GM12878 (cell line): Measurements from ENCODE around the gene FUT8. TPM values are rescaled to one million over a fixed set of nuclear protein-coding genes. Genes with fewer than 3 reads are reported as not detected.

Experiments
- ATAC-seq: fragments of 200-7000 bp; cut with Tn5 transposase; 3 replicates; pipeline ENCODE4 v1.9.1; 2020; ENCODE audit warnings: mild to moderate bottlenecking, moderate library complexity
- BruUV-seq: library from RNA; stranded (reverse); fragments of 400-500 nt; replicated peaks from 2 replicates; lab custom pipeline; 2021; lab: Mats Ljungman, UMichigan
- CTCF ChIA-PET: fragments of 300-600 bp; sonication (Branson Sonifier 250); formaldehyde crosslinking; extraction: SDS; loops from one replicate; lab custom pipeline; 2021; ENCODE audit warnings: inconsistent platforms; lab: Yijun Ruan, JAX
- POLR2A ChIA-PET: fragments of 350-600 bp; formaldehyde crosslinking; extraction: SDS; loops from one replicate; lab custom pipeline; 2021; ENCODE audit warnings: inconsistent platforms; lab: Charles Lee
- RAD21 ChIA-PET: fragments of 300-600 bp; sonication (Branson Sonifier 250); formaldehyde crosslinking; loops from one replicate; lab custom pipeline; 2023; ENCODE audit warnings: antibody characterized with exemption; ENCODE audit not compliant: unreplicated experiment; lab: Charles Lee
- SMC1A ChIA-PET: fragments of 300-600 bp; sonication (Branson Sonifier 250); formaldehyde crosslinking; loops from one replicate; lab custom pipeline; 2023; ENCODE audit not compliant: unreplicated experiment, uncharacterized antibody; lab: Charles Lee
- DNase-seq: peaks from one replicate; pipeline ENCODE4 v3.0.0-alpha.2; 2011; ENCODE audit warnings: low read depth, low spot score
- FAIRE-seq: peaks from 3 replicates; lab custom pipeline; 2011; peaks lifted over from hg19 to GRCh38; lab: Jason Lieb, UNC
- H2AFZ ChIP-seq: 2 replicates; pipeline ENCODE4 v1.6.0; 2011; ENCODE audit warnings: low read depth, low read length, control low read depth; ENCODE audit not compliant: control insufficient read depth
- H3K27ac ChIP-seq: 2 replicates; pipeline ENCODE4 v1.5.1; 2011; ENCODE audit warnings: control low read depth; ENCODE audit not compliant: control insufficient read depth, insufficient read depth
- H3K27me3 ChIP-seq, 2 experiments: replicated peaks in 1 of 2; 2 replicates each; pipeline versions ENCODE4 v1.6.0 to v1.6.1; 2011; ENCODE audit warnings: low read length in 1 of 2; ENCODE audit not compliant: control insufficient read depth in 2 of 2, insufficient read depth in 2 of 2
- H3K36me3 ChIP-seq, 2 experiments: 2 replicates each; pipeline ENCODE4 v1.5.1; 2011; ENCODE audit warnings: low read length in 1 of 2; ENCODE audit not compliant: control insufficient read depth in 2 of 2, insufficient read depth in 2 of 2
- H3K4me1 ChIP-seq: 2 replicates; pipeline ENCODE4 v1.6.1; 2011; ENCODE audit warnings: mild to moderate bottlenecking, low read length, moderate library complexity, mixed read lengths; ENCODE audit not compliant: control insufficient read depth, insufficient read depth
- H3K4me2 ChIP-seq: 2 replicates; pipeline ENCODE4 v1.6.0; 2011; ENCODE audit warnings: control low read depth; ENCODE audit not compliant: control insufficient read depth, insufficient read depth
- H3K4me3 ChIP-seq: fragments of 200-600 bp; sonication (generic); 2 replicates; pipeline ENCODE4 v1.5.1; 2016
- H3K79me2 ChIP-seq: 2 replicates; pipeline ENCODE4 v1.6.0; 2011; ENCODE audit warnings: low read length; ENCODE audit not compliant: control insufficient read depth, insufficient read depth
- H3K9ac ChIP-seq: 2 replicates; pipeline ENCODE4 v1.8.0; 2011; ENCODE audit warnings: low read length, control low read depth, mixed read lengths; ENCODE audit not compliant: control insufficient read depth, insufficient read depth
- H3K9me3 ChIP-seq: replicated peaks from 3 replicates; pipeline ENCODE4 v1.5.1; 2011; ENCODE audit warnings: mild to moderate bottlenecking, low read length; ENCODE audit not compliant: control insufficient read depth, insufficient read depth
- H4K20me1 ChIP-seq: 2 replicates; pipeline ENCODE4 v1.6.0; 2011; ENCODE audit not compliant: control insufficient read depth, insufficient read depth
- DPF2 ChIP-seq: fragments of 450-650 bp; IDR thresholded peaks from 2 replicates; pipeline ENCODE4 v1.6.1; 2017; ENCODE audit warnings: mild to moderate bottlenecking
- E2F8 ChIP-seq: fragments of 450-650 bp; IDR thresholded peaks from 2 replicates; pipeline ENCODE4 v1.6.1; 2018; ENCODE audit warnings: mild to moderate bottlenecking, low read depth, moderate library complexity; ENCODE audit not compliant: partially characterized antibody
- EGR1 ChIP-seq, 2 experiments: IDR thresholded peaks; 1 replicate in 1 of 2; 2 replicates in 1 of 2; pipeline ENCODE4 v1.6.1; 2011 to 2012; ENCODE audit warnings: low read depth in 2 of 2, low read length in 2 of 2, borderline replicate concordance in 1 of 2, mild to moderate bottlenecking in 1 of 2, moderate library complexity in 1 of 2
- FOXK2 ChIP-seq: fragments of 450-650 bp; IDR thresholded peaks from 2 replicates; pipeline ENCODE4 v1.6.1; 2017; ENCODE audit warnings: mild to moderate bottlenecking, moderate library complexity
- KAT2A ChIP-seq: conservative IDR thresholded peaks from 2 replicates; pipeline ENCODE4 v1.6.1; 2011; ENCODE audit warnings: low read depth, low read length; ENCODE audit not compliant: control insufficient read depth
- MAX ChIP-seq: IDR thresholded peaks from 2 replicates; pipeline ENCODE4 v1.6.1; 2012; ENCODE audit warnings: low read depth, low read length, improper control_type of control experiment
- MTA3 ChIP-seq: IDR thresholded peaks from 2 replicates; pipeline ENCODE4 v1.6.1; 2012; ENCODE audit warnings: low read length, inconsistent platforms, borderline replicate concordance
- NFYB ChIP-seq: IDR thresholded peaks from 2 replicates; pipeline ENCODE4 v1.6.1; 2011; ENCODE audit warnings: low read depth, mild to moderate bottlenecking, low read length, improper control_type of control experiment, moderate library complexity; ENCODE audit not compliant: insufficient read depth
- PKNOX1 ChIP-seq: fragments of 450-650 bp; IDR thresholded peaks from 2 replicates; pipeline ENCODE4 v1.6.1; 2016; ENCODE audit warnings: mild to moderate bottlenecking
- RAD21 ChIP-seq: IDR thresholded peaks from 2 replicates; pipeline ENCODE4 v1.6.1; 2011; ENCODE audit warnings: mild to moderate bottlenecking, low read depth, low read length, moderate library complexity; ENCODE audit not compliant: insufficient read depth
- RFX5 ChIP-seq: IDR thresholded peaks from 2 replicates; pipeline ENCODE4 v1.6.1; 2011; ENCODE audit warnings: low read depth, low read length, improper control_type of control experiment
- RUNX3 ChIP-seq: IDR thresholded peaks from 2 replicates; pipeline ENCODE4 v1.6.1; 2012; ENCODE audit warnings: low read length, inconsistent platforms
- SKIL ChIP-seq: fragments of 450-650 bp; IDR thresholded peaks from 2 replicates; pipeline ENCODE4 v1.6.1; 2017; ENCODE audit warnings: mild to moderate bottlenecking, low read depth, inconsistent platforms; ENCODE audit not compliant: poor library complexity, severe bottlenecking
- SMC3 ChIP-seq: IDR thresholded peaks from 2 replicates; pipeline ENCODE4 v1.6.1; 2011; ENCODE audit warnings: low read length, improper control_type of control experiment, borderline replicate concordance
- STAT3 ChIP-seq: IDR thresholded peaks from 2 replicates; pipeline ENCODE4 v1.6.1; 2011; ENCODE audit warnings: low read depth, low read length, improper control_type of control experiment
- TARDBP ChIP-seq: IDR thresholded peaks from 2 replicates; pipeline ENCODE4 v1.6.1; 2016; ENCODE audit warnings: borderline replicate concordance
- TCF7 ChIP-seq: IDR thresholded peaks from 2 replicates; pipeline ENCODE4 v1.6.1; 2014; ENCODE audit warnings: antibody characterized with exemption, borderline replicate concordance
- WGBS: methylation state at CpG from one replicate; pipeline ENCODE4 v1.1.6; 2016; ENCODE audit warnings: low lambda C conversion rate; ENCODE audit not compliant: insufficient replicate concordance, insufficient coverage; ENCODE audit errors: missing lambda C conversion rate; 5-methylcytosine and 5-hydroxymethylcytosine counted together
- in situ Hi-C: fragments of 300-500 bp; cut with MboI; formaldehyde crosslinking; loops from 9 replicates; pipeline ENCODE4 v1.14.3; 2018; ENCODE audit warnings: mixed read lengths
- intact Hi-C: fragments of 100-400 bp; cut with micrococcal nuclease; formaldehyde crosslinking; loops from one replicate; pipeline ENCODE4 v1.14.2; 2022; ENCODE audit not compliant: unreplicated experiment
- polyA plus RNA-seq, 11 experiments: library from polyadenylated mRNA; depleted of rRNA in 4 of 11; unstranded in 6 of 11; stranded (reverse) in 5 of 11; fragments of >200 nt; fragmentation: Nextera tagmentation in 4 of 11; fragmentation: Illumina TruSeq in 1 of 11; extraction: Ambion mirVana in 4 of 11; extraction: Trizol in 1 of 11; gene quantifications; 1 replicate in 1 of 11; 2 replicates in 10 of 11; pipeline versions ENCODE4 v1.2.1 to v1.2.3, GENCODE V29; 2011 to 2016; ENCODE audit warnings: inconsistent platforms in 2 of 11, missing spikeins in 2 of 11, low read depth in 1 of 11
- total RNA-seq, 4 experiments: library from RNA; depleted of rRNA in 3 of 4; stranded (reverse); fragments of >200 nt in 3 of 4; fragmentation: Illumina TruSeq in 1 of 4; extraction: Trizol in 1 of 4; gene quantifications; 2 replicates each; pipeline versions ENCODE4 v1.2.1 to v1.2.3, GENCODE V29; 2013 to 2021

Gene FUT8
- total and polyA plus RNA-seq, 10 of the 15 experiments (the other 5 are each of a cell fraction or from before 2014, with no cell fraction given) = 21.3 to 106 (median 66.3) TPM

- ChIA-PET CTCF (no interaction called here), SMC1A (no interaction called here), RAD21 (no interaction called here), POLR2A (no interaction called here)
- H3K27me3 ChIP-seq = no peaks in the 10 kb centered on the region
- WGBS = 96% methylated on average over 8 of the region's 8 CpGs
- H3K27ac ChIP-seq = no peak overlapping the region
- H3K36me3 ChIP-seq = peaks cover 0 to 14% of the 10 kb centered on the region in 2 experiments; a peak in 2 of 4 replicates
- H3K4me3 ChIP-seq = no peak overlapping the region
- no peaks in the 10 kb centered on the region for H4K20me1 ChIP-seq
- DNase-seq = no peak
- TF ChIP-seq SKIL = no peak
- TF ChIP-seq SMC3 = no peak
- no peak for TF ChIP-seq RAD21
- TF ChIP-seq E2F8 = no peak
- TF ChIP-seq RUNX3 = no peak
- TF ChIP-seq NFYB = no peak
- TF ChIP-seq KAT2A = no peak
- no peak for TF ChIP-seq TARDBP
- no peak for TF ChIP-seq TCF7
- no peak for TF ChIP-seq FOXK2
- TF ChIP-seq DPF2 = no peak
- no peak for TF ChIP-seq RFX5
- TF ChIP-seq PKNOX1 = no peak
- TF ChIP-seq MTA3 = no peak
- TF ChIP-seq EGR1 (IDR thresholded peaks at IDR 0.05; ENCODE audit: borderline replicate concordance in 1 of 2, low read depth in 2 of 2, low read length in 2 of 2) = no peak
- TF ChIP-seq MAX = no peak
- TF ChIP-seq STAT3 = no peak
- ATAC-seq = no peak
- intact Hi-C loops (no loop called here), in situ Hi-C loops (no loop called here)
- no peaks in the 10 kb centered on the region for H3K4me1 ChIP-seq
- FAIRE-seq = no peak
- H2AFZ ChIP-seq = no peak overlapping the region
- BruUV-seq = no TSS peak
- no peaks in the 10 kb centered on the region for H3K9me3 ChIP-seq
- H3K4me2 ChIP-seq = no peak overlapping the region
- no peak overlapping the region for H3K9ac ChIP-seq
- no peaks in the 10 kb centered on the region for H3K79me2 ChIP-seq
Observed at GRCh38 chr14:65745396-65746190, 333.1 kb downstream of the FUT8 start.
